Measurements from ENCODE around the gene NPTN.

Gene NPTN

GRCh38 chr15:73517566-73517965 lies 115.6 kb downstream of the NPTN start:
- DNase-seq: no peak

GRCh38 chr15:73515527-73515926 lies 117.7 kb downstream of the NPTN start:
- no peak for DNase-seq

Measured in NCI-H1694 treated with DMSO at 0.1 percent for 48 hours (cell line).